GM12875 (cell line): ENCODE measurements around the gene HS6ST1.

Experiments
- H3K4me3 ChIP-seq: one replicate; pipeline ENCODE4 v1.5.1; 2011; ENCODE audit warnings: low read depth, low read length, control low read depth
- CTCF ChIP-seq: IDR thresholded peaks from 2 replicates; pipeline ENCODE4 v1.5.1; 2011; ENCODE audit warnings: low read depth, mild to moderate bottlenecking, control low read depth, inconsistent platforms, low read length, moderate library complexity, borderline replicate concordance; ENCODE audit not compliant: insufficient read depth

HS6ST1 gene

GRCh38 chr2:128342550-128342949 lies 23.9 kb upstream of the HS6ST1 start:
- no peak for TF ChIP-seq CTCF

GRCh38 chr2:128341621-128342020 lies 23.0 kb upstream of the HS6ST1 start:
- no peak overlapping the region for H3K4me3 ChIP-seq
- TF ChIP-seq CTCF = no peak

More at GRCh38 chr2:128342550-128342949, 23.9 kb upstream of the HS6ST1 start:
- H3K4me3 ChIP-seq = no peak overlapping the region

DNA sequence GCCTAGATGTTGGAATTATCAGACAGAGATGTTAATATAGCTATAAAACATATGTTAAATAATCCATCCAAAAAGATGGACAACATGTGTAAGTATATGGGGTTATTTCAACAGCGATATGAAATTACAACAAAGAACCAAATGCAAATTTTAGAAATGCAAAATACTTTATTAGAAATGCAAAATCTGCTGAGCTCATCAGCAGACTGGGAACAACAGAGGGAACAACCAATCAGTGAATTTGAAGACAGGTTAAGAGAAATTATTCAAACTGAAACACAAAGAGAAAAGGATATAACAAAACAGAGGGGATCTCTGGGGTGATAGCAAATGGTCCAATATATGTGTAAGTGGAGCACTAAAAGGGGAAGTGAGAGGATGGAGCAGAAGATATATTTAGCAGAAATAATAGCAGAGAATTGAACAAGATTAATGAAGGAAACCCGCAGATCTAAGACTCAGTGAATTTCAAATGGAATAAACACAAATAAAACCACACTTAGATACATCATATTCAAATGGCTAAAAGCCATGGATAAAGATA lies 13.5 kb upstream of the HS6ST1 start:
- H3K4me3 ChIP-seq = no peak overlapping the region
- no peak for TF ChIP-seq CTCF

DNA sequence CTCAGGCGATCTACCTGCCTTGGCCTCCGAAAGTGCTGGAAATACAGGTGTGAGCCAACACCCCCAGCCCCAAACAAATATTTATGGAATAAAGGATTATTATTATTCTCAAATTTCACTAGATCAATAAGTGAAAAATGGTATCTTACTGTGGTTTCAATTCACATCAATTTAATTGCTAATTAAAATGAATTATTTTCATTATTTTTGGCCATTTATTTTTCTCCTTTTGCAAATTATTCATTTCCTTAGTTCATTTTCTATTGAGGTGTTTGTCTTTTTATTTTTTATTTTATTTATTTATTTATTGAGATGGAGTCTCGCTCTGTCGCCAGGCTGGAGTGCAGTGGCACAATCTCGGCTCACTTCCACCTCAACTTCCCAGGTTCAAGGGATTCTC lies 11.9 kb upstream of the HS6ST1 start:
- H3K4me3 ChIP-seq = no peak overlapping the region
- no peak for TF ChIP-seq CTCF

DNA sequence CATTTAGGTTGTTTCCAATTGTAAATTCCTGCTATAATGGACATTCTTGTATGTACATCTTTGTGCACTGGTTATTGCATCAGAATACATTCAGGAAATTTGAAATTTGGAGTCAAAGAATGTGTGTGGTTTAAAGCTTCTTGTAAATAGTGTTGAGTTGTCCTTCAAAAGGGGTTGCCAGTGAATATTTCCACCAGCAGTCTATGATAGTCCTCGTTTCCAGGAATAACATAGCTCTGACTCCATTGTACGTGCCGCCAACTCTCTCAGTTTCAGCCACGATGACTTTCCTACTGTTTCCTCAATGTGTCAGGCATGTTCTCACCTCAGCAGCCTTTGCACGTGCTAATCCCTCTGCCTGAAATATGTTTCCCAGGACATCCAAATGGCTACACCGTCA lies 10.9 kb upstream of the HS6ST1 start:
- no peak for TF ChIP-seq CTCF
- no peak overlapping the region for H3K4me3 ChIP-seq

- no peak overlapping the region for H3K4me3 ChIP-seq
- no peak for TF ChIP-seq CTCF
Observed at GRCh38 chr2:128327180-128327964, 8.7 kb upstream of the HS6ST1 start.

- TF ChIP-seq CTCF = no peak
- no peak overlapping the region for H3K4me3 ChIP-seq
Observed at GRCh38 chr2:128326346-128326745, 7.7 kb upstream of the HS6ST1 start.
